Chondrocyte (in vitro differentiated cells): Measurements from ENCODE around the gene RAB1A. TPM values are rescaled to one million over a fixed set of nuclear protein-coding genes. Genes with fewer than 3 reads are reported as not detected.
A peak's percentile ranks its signal among the peaks of the same experiment; 100 is the strongest.

Experiments used
- DNase-seq: peaks from one replicate; pipeline ENCODE4 v3.0.0; 2021; ENCODE audit warnings: mixed read lengths, low spot score
- H3K27ac Mint-ChIP-seq: one replicate; pipeline ENCODE4 v1.8.0; 2021; ENCODE audit warnings: mild to moderate bottlenecking, moderate library complexity, mixed read lengths; ENCODE audit not compliant: unreplicated experiment
- H3K27me3 Mint-ChIP-seq: 2 replicates; pipeline ENCODE4 v1.8.0; 2021; ENCODE audit warnings: low read depth, mixed read lengths
- H3K36me3 Mint-ChIP-seq: 2 replicates; pipeline ENCODE4 v1.8.0; 2021; ENCODE audit warnings: low read depth, mixed read lengths
- H3K4me1 Mint-ChIP-seq: 2 replicates; pipeline ENCODE4 v1.8.0; 2021; ENCODE audit warnings: low read depth, mild to moderate bottlenecking, mixed read lengths
- H3K4me3 Mint-ChIP-seq: one replicate; pipeline ENCODE4 v1.8.0; 2021; ENCODE audit warnings: mild to moderate bottlenecking, moderate library complexity, mixed read lengths; ENCODE audit not compliant: unreplicated experiment
- H3K9me3 Mint-ChIP-seq: 2 replicates; pipeline ENCODE4 v1.8.0; 2021; ENCODE audit warnings: low read depth, mixed read lengths
- CTCF ChIP-seq: fragments of 200-600 bp; sonication (generic); IDR thresholded peaks from 2 replicates; pipeline ENCODE4 v1.5.0; 2021; ENCODE audit warnings: antibody characterized with exemption, mild to moderate bottlenecking, moderate library complexity
- total RNA-seq: library from RNA; stranded (reverse); gene quantifications from 3 replicates; pipeline ENCODE4 v1.2.1, GENCODE V29; 2021

Gene RAB1A
- total RNA-seq, 1 donor from 2014 or later, result 192 TPM

- Mint-ChIP-seq H3K4me1 (peaks cover 29% of the 10 kb centered on the region), H3K27ac (no peak overlapping the region), H3K27me3 (no peaks in the 10 kb centered on the region), H3K4me3 (no peak overlapping the region), H3K9me3 (no peaks in the 10 kb centered on the region), H3K36me3 (peaks cover 36% of the 10 kb centered on the region)
- DNase-seq, result no peak
- TF ChIP-seq CTCF, result no peak
Observed at GRCh38 chr2:65092791-65093190, 37.1 kb downstream of the RAB1A start.

- Mint-ChIP-seq H3K36me3 (peaks cover 38% of the 10 kb centered on the region), H3K27me3 (no peaks in the 10 kb centered on the region), H3K4me1 (peaks cover 23% of the 10 kb centered on the region), H3K27ac (no peak overlapping the region), H3K4me3 (no peak overlapping the region), H3K9me3 (no peaks in the 10 kb centered on the region)
- TF ChIP-seq CTCF, result no peak
- no peak for DNase-seq
Observed at GRCh38 chr2:65085148-65085547, 44.8 kb downstream of the RAB1A start.

GRCh38 chr2:65081232-65081685 lies 48.6 kb downstream of the RAB1A start:
- H3K27me3 Mint-ChIP-seq, result no peaks in the 10 kb centered on the region
- peaks cover 34% of the 10 kb centered on the region for H3K36me3 Mint-ChIP-seq
- peaks cover 20% of the 10 kb centered on the region for H3K4me1 Mint-ChIP-seq

GRCh38 chr2:65079017-65079416 lies 50.9 kb downstream of the RAB1A start:
- Mint-ChIP-seq H3K4me3 (no peak overlapping the region), H3K4me1 (peaks cover 23% of the 10 kb centered on the region), H3K27me3 (no peaks in the 10 kb centered on the region), H3K36me3 (peaks cover 26% of the 10 kb centered on the region), H3K9me3 (no peaks in the 10 kb centered on the region), H3K27ac (no peak overlapping the region)
- no peak for DNase-seq
- no peak for TF ChIP-seq CTCF

More at GRCh38 chr2:65081232-65081685, 48.6 kb downstream of the RAB1A start:
- no peak overlapping the region for H3K4me3 Mint-ChIP-seq
- no peaks in the 10 kb centered on the region for H3K9me3 Mint-ChIP-seq
- TF ChIP-seq CTCF, result no peak
- H3K27ac Mint-ChIP-seq, result peak overlapping the region; percentile 2
- no peak for DNase-seq

GRCh38 chr2:65077898-65078297 lies 52.0 kb downstream of the RAB1A start:
- no peak for TF ChIP-seq CTCF
- peak overlapping the region; percentile 72 for H3K27ac Mint-ChIP-seq
- no peaks in the 10 kb centered on the region for H3K27me3 Mint-ChIP-seq
- no peak overlapping the region for H3K4me3 Mint-ChIP-seq
- no peaks in the 10 kb centered on the region for H3K9me3 Mint-ChIP-seq
- peaks cover 23% of the 10 kb centered on the region for H3K4me1 Mint-ChIP-seq
- H3K36me3 Mint-ChIP-seq, result peaks cover 22% of the 10 kb centered on the region
- no peak for DNase-seq
